ENCODE results near the gene PLXNC1. TPM values are rescaled to one million over a fixed set of nuclear protein-coding genes. Genes with fewer than 3 reads are reported as not detected.

PLXNC1 gene
- total and polyA plus RNA-seq, 2 donors (not counting 1 experiment from before 2014, with no cell fraction given) = 9.7 to 33.6 TPM

DNA sequence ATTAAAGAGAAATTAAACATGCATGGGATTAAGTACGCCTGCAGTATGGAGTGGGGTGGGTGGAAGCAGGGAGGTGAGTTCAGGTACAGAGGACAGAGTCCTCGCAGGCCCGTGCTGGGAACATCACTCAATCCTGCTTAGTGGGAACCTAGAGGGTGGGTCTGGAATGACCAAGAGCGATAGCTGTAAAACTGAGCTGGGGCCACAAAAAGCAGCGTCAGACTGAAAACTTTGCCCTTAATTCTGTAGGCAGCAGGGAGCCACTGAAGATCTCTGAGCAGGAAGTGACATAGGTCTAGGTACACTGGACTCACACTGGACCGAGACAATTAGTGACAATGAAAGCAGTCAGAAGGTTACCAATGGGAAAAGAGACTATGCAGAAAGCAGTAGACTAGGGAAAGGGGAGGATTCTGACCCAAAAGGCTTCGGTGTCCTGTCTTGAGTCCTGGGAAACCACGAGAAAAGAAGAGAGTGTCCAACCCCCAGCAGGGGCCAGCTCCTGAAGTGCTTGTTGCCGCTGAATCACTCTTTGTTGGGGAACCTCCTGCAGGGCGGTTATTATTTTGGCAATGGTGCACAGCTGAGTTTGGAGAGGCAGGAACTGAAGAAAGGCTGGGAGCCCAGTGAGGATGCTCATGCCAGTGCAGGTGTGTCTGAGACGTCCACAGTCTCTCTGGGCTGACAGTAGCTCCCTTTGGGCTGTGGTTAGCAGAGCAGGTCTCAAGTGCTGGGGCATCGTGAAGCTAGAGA, 97.4 kb downstream of the PLXNC1 start:
- Mint-ChIP-seq H3K4me3 (no peak overlapping the region), H3K9me3 (ENCODE audit: insufficient read depth) (no peaks in the 10 kb centered on the region), H3K27ac (peak overlapping the region; percentile 50), H3K4me1 (peaks cover 46% of the 10 kb centered on the region), H3K27me3 (no peaks in the 10 kb centered on the region)
- Histone ChIP-seq H3K27me3 (replicated peaks in 1 of 4; ENCODE audit: control extremely low read depth in 1 of 4, control insufficient read depth in 3 of 4, insufficient read depth in 4 of 4, low read length in 3 of 4) (no peaks in the 10 kb centered on the region), H3K27ac (ENCODE audit: low read length in 2 of 2) (no peak overlapping the region), H3K9ac (ENCODE audit: low read length) (no peak overlapping the region), H3K9me3 (ENCODE audit: control extremely low read depth in 1 of 3, control insufficient read depth in 2 of 3, insufficient read depth in 1 of 3, low read length in 2 of 3) (no peaks in the 10 kb centered on the region), H4K20me1 (ENCODE audit: control insufficient read depth, insufficient read depth, low read length, poor library complexity, severe bottlenecking) (no peaks in the 10 kb centered on the region), H3K4me1 (ENCODE audit: control insufficient read depth in 2 of 2, insufficient read depth in 2 of 2, low read length in 2 of 2) (peaks cover 40 to 46% of the 10 kb centered on the region in 2 donors), H3K36me3 (replicated peaks in 1 of 2; ENCODE audit: control extremely low read depth in 1 of 2, control insufficient read depth in 1 of 2, extremely low read depth in 1 of 2, insufficient read depth in 2 of 2, low read length in 1 of 2) (peaks cover 3 to 18% of the 10 kb centered on the region in 2 experiments), H3K4me2 (replicated peaks; ENCODE audit: low read depth, low read length, poor library complexity, severe bottlenecking) (no peak overlapping the region), H2AFZ (ENCODE audit: insufficient read depth, low read depth, low read length, poor library complexity, severe bottlenecking) (no peak overlapping the region), H3K79me2 (ENCODE audit: control insufficient read depth, insufficient read depth, low read length) (peaks cover 21% of the 10 kb centered on the region), H3K4me3 (ENCODE audit: control extremely low read depth in 1 of 5, extremely low read depth in 1 of 5, insufficient read depth in 1 of 5, low read depth in 2 of 5, low read length in 4 of 5) (no peak overlapping the region)
- intact Hi-C loops (cut with micrococcal nuclease) = no loop called here
- ATAC-seq (ENCODE audit: low read depth) (no peak), DNase-seq (no peak)
- TF ChIP-seq, protein P1, sequence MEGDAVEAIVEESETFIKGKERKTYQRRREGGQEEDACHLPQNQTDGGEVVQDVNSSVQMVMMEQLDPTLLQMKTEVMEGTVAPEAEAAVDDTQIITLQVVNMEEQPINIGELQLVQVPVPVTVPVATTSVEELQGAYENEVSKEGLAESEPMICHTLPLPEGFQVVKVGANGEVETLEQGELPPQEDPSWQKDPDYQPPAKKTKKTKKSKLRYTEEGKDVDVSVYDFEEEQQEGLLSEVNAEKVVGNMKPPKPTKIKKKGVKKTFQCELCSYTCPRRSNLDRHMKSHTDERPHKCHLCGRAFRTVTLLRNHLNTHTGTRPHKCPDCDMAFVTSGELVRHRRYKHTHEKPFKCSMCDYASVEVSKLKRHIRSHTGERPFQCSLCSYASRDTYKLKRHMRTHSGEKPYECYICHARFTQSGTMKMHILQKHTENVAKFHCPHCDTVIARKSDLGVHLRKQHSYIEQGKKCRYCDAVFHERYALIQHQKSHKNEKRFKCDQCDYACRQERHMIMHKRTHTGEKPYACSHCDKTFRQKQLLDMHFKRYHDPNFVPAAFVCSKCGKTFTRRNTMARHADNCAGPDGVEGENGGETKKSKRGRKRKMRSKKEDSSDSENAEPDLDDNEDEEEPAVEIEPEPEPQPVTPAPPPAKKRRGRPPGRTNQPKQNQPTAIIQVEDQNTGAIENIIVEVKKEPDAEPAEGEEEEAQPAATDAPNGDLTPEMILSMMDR (IDR thresholded peaks at IDR 0.05) = no peak
- TF ChIP-seq EZH2 (IDR thresholded peaks at IDR 0.05; ENCODE audit: borderline replicate concordance, insufficient read depth, low read depth, low read length, poor library complexity, severe bottlenecking) = no peak
- ChIA-PET POLR2A (interaction anchor here (0.7 kb wide), 1 partner anchor 32 kb away, joined by 6 read pairs; no protein-coding TSS in a partner anchor), CTCF (no interaction called here)
- 67% methylated on average over 11 of the region's 12 CpGs for WGBS (ENCODE audit: insufficient coverage)

DNA sequence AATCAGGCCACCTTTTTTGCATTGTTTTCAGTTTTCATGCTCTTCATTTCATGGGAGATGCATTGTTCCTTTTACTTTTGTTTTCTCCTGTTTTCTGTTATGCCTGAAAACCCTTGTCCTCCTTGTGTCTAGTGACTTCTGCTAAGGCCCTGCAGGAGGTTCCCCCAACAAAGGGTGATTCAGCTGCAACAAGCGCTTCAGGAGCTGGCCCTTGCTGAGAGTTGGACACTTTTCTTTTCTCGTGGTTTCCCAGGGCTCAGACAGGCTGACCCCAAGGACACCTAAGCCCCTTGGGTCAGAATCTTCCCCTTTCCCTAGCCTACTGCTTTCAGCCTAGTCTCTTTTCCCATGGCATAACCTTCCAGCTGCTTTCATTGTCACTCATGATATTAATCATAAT, 98.9 kb downstream of the PLXNC1 start:
- Histone ChIP-seq H3K4me1 (ENCODE audit: control insufficient read depth in 2 of 2, insufficient read depth in 2 of 2, low read length in 2 of 2) (peaks cover 32 to 36% of the 10 kb centered on the region in 2 donors), H3K9me3 (ENCODE audit: control extremely low read depth in 1 of 3, control insufficient read depth in 2 of 3, insufficient read depth in 1 of 3, low read length in 2 of 3) (no peaks in the 10 kb centered on the region), H3K9ac (ENCODE audit: low read length) (no peak overlapping the region), H3K79me2 (ENCODE audit: control insufficient read depth, insufficient read depth, low read length) (peaks cover 12% of the 10 kb centered on the region), H3K4me2 (replicated peaks; ENCODE audit: low read depth, low read length, poor library complexity, severe bottlenecking) (no peak overlapping the region), H3K36me3 (replicated peaks in 1 of 2; ENCODE audit: control extremely low read depth in 1 of 2, control insufficient read depth in 1 of 2, extremely low read depth in 1 of 2, insufficient read depth in 2 of 2, low read length in 1 of 2) (peaks cover 3 to 25% of the 10 kb centered on the region in 2 experiments), H2AFZ (ENCODE audit: insufficient read depth, low read depth, low read length, poor library complexity, severe bottlenecking) (no peak overlapping the region), H3K4me3 (ENCODE audit: control extremely low read depth in 1 of 5, extremely low read depth in 1 of 5, insufficient read depth in 1 of 5, low read depth in 2 of 5, low read length in 4 of 5) (no peak overlapping the region), H3K27me3 (replicated peaks in 1 of 4; ENCODE audit: control extremely low read depth in 1 of 4, control insufficient read depth in 3 of 4, insufficient read depth in 4 of 4, low read length in 3 of 4) (no peaks in the 10 kb centered on the region), H4K20me1 (ENCODE audit: control insufficient read depth, insufficient read depth, low read length, poor library complexity, severe bottlenecking) (no peaks in the 10 kb centered on the region), H3K27ac (ENCODE audit: low read length in 2 of 2) (no peak overlapping the region)
- intact Hi-C loops (cut with micrococcal nuclease) = no loop called here
- no peak overlapping the region for H3K4me3 Mint-ChIP-seq
- ATAC-seq (ENCODE audit: low read depth) (no peak), DNase-seq (no peak)
- ChIA-PET POLR2A (no interaction called here), CTCF (no interaction called here)
- no peak for TF ChIP-seq EZH2 (IDR thresholded peaks at IDR 0.05; ENCODE audit: borderline replicate concordance, insufficient read depth, low read depth, low read length, poor library complexity, severe bottlenecking)
- TF ChIP-seq, protein P1 (IDR thresholded peaks at IDR 0.05) = no peak
- H3K27ac Mint-ChIP-seq = peak overlapping the region; percentile 8
- no peaks in the 10 kb centered on the region for H3K9me3 Mint-ChIP-seq (ENCODE audit: insufficient read depth)
- no peaks in the 10 kb centered on the region for H3K27me3 Mint-ChIP-seq
- H3K4me1 Mint-ChIP-seq = peaks cover 37% of the 10 kb centered on the region
- WGBS (ENCODE audit: insufficient coverage) = 89% methylated on average over 1 of the region's 2 CpGs

Measured in B cell (primary cell).